Omental fat pad (tissue), 4 donors: ENCODE results near the gene BEST1. TPM values are rescaled to one million over a fixed set of nuclear protein-coding genes. Genes with fewer than 3 reads are reported as not detected.
"Not testable (repeated sequence)": the region's sequence is repeated elsewhere in the genome, so short reads cannot be mapped to it uniquely, and the experiment has no call there.

Experiments used
- ATAC-seq: fragments of 150-250 bp; one replicate; pipeline ENCODE4 v1.9.1; 2016; ENCODE audit warnings: mild to moderate bottlenecking, moderate library complexity; ENCODE audit not compliant: low FRiP score
- DNase-seq: peaks from one replicate; pipeline ENCODE4 v3.0.0-alpha.2; 2019; ENCODE audit warnings: low spot score
- CTCF ChIP-seq, 3 donors: fragments of 450-650 bp; IDR thresholded peaks; one replicate each; pipeline ENCODE4 v1.5.1; 2016 to 2017; ENCODE audit warnings: antibody characterized with exemption in 3 of 3, mild to moderate bottlenecking in 3 of 3, moderate library complexity in 2 of 3
- total RNA-seq, 4 donors: library from RNA; depleted of rRNA; stranded (reverse); fragments of >200 nt; gene quantifications; one replicate each; pipeline ENCODE4 v1.1.0, GENCODE V29; 2016

BEST1 gene
- total RNA-seq, 4 donors from 2014 or later = 5.8 to 17.0 (median 12.0) TPM

DNA sequence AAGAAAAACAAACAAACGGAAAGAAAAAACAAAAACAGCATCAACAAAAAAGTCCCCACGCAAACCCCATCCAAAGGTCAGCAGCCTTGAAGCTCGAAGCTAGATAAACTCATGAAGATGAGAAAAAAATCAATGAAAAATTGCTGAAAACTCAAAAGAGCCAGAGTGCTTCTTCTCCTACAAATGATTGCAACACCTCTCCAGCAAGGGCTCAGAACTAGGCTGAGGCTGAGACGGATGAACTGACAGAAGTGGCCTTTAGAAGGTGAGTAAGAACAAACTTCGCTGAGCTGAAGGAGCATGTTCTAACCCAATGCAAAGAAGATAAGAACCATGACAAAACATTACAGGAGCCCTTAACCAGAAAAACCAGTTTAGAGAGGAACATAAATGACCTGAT is 35.7 kb downstream of the BEST1 start:
- no peak for ATAC-seq
- TF ChIP-seq CTCF (IDR thresholded peaks at IDR 0.05) = no peak
- no peak for DNase-seq

GRCh38 chr11:61994981-61995380 is 44.8 kb downstream of the BEST1 start:
- TF ChIP-seq CTCF (IDR thresholded peaks at IDR 0.05) = no peak
- ATAC-seq = no peak
- no peak for DNase-seq

- DNase-seq (no peak), ATAC-seq (no peak)
- TF ChIP-seq CTCF (IDR thresholded peaks at IDR 0.05) = no peak
These were observed 46.8 kb downstream of the BEST1 start for GRCh38 chr11:61996933-61997332.

DNA sequence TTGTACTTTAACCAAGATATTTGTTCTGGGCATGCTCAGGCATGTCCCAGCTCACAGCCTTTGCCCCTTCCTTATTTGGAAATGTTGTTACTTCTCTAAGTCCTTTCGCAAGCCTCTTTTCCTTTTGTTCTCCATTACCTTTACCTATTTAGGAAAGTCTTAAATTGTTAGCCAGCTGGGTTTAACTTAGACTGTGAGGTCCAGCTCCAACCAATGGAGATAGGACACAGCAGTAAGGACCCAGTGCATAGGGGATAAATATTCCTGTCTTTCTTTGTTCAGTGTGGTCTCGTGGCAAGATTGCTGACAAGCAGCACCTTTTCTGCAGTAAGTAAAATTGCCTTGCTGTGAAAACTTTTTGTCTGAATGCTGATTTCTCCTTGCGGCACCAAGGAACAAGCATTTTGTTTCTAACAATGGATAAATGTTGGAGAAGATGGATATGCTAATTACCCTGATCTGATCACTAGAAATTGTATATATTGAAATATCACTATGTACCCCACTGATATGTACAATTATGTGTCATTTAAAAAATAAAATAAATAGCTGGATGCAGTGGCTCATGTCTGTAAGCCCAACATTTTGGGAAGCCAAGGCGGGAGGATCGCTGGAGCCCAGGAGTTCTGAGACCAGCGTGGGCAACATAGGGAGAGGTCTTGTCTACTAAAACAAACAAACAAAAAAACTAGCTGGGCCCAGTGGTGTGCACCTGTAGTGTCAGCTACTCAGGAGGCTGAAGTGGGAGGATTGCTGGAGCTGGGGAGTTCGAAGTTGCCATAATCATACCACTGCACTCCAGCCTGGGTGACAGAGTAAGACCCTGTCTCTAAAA is 49.2 kb downstream of the BEST1 start:
- ATAC-seq (no peak), DNase-seq (no peak)
- no peak for TF ChIP-seq CTCF (IDR thresholded peaks at IDR 0.05)

GRCh38 chr11:62000539-62001446 is 50.6 kb downstream of the BEST1 start:
- DNase-seq (no peak), ATAC-seq (no peak)
- TF ChIP-seq CTCF (IDR thresholded peaks at IDR 0.05) = no peak

- ATAC-seq (peak; percentile 56), DNase-seq (no peak)
- TF ChIP-seq CTCF (IDR thresholded peaks at IDR 0.05) = no peak
These were observed 51.5 kb downstream of the BEST1 start for GRCh38 chr11:62001450-62002191.

GRCh38 chr11:62002283-62002682 is 52.1 kb downstream of the BEST1 start:
- ATAC-seq, DNase-seq: not testable (repeated sequence)
